Right atrium auricular region (tissue), 2 donors: ENCODE data around the gene CERS6. TPM values are rescaled to one million over a fixed set of nuclear protein-coding genes. Genes with fewer than 3 reads are reported as not detected.
A peak's percentile ranks its signal among the peaks of the same experiment; 100 is the strongest.

Experiments
- DNase-seq: peaks from one replicate; pipeline ENCODE4 v3.0.0-alpha.2; 2019; ENCODE audit warnings: low spot score
- H3K27ac ChIP-seq, 2 donors: fragments of 200-600 bp; sonication (generic); 1 replicate in 1 of 2; 2 replicates in 1 of 2; pipeline ENCODE4 v1.5.1; 2016 to 2019
- H3K27me3 ChIP-seq, 2 donors: fragments of 200-600 bp; sonication (generic); one replicate each; pipeline versions ENCODE4 v1.5.1 to v1.6.0; 2017 to 2019
- H3K36me3 ChIP-seq: fragments of 200-600 bp; sonication (generic); one replicate; pipeline ENCODE4 v1.5.1; 2016
- H3K4me1 ChIP-seq, 2 donors: fragments of 200-600 bp; sonication (generic); one replicate each; pipeline versions ENCODE4 v1.5.1 to v1.6.0; 2017 to 2019
- H3K4me3 ChIP-seq, 2 donors: fragments of 200-600 bp; sonication (generic); 1 replicate in 1 of 2; 2 replicates in 1 of 2; pipeline ENCODE4 v1.5.1; 2017 to 2019; ENCODE audit warnings: mild to moderate bottlenecking in 1 of 2, moderate library complexity in 1 of 2
- H3K9me3 ChIP-seq, 2 donors: fragments of 200-600 bp; sonication (generic); one replicate each; pipeline ENCODE4 v1.5.1; 2019
- total RNA-seq, 2 donors: library from RNA; depleted of rRNA; stranded (reverse); fragments of >200 nt; gene quantifications; one replicate each; pipeline ENCODE4 v1.1.0, GENCODE V29; 2016
- TF ChIP-seq, protein P1 (sequence below), 2 donors: fragments of 200-600 bp; sonication (generic); IDR thresholded peaks; one replicate each; pipeline ENCODE4 v1.5.1; 2019; ENCODE audit warnings: antibody characterized with exemption in 2 of 2

The CERS6 gene
- total RNA-seq, 2 donors from 2014 or later: 59.4 to 74.5 TPM

DNA sequence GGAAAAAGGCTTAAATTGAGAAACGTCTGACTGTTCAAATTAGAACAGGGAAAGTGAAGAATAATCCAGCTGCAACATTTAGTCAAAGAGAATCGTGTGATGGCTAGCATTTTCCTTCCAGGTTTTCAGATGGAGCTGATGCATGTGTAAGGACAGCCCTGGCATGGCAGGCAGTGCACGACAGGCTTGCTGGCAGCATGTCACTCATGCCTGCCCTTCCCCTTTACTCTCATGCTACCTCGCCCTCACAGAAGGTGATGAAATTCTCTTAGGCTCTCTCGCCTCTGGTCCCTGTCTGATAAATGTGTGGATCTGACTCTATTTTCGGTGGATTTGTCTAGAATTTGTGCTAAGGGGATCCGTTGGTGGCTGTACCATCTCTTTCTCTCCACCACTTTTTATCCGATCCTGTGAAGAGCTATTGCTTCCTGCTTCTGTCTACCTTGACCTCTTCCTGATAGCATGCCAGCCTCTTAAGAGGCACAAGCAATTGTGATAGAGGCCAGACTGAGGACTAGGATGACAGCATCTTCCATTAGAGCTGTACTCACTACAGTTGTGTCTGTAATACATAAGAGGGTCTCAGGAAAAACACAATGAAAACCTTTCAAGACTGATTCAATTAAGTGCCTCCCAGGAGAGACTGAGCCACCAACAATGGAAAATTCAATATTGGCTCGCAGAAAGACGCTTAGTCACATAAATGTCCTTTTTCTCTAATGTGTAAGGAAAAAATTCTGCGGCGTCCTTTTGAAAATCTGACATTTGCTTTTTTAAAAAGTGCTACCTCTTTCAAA is 280.8 kb downstream of the CERS6 start:
- Histone ChIP-seq H3K27me3 (no peaks in the 10 kb centered on the region), H3K4me3 (no peak overlapping the region), H3K4me1 (peaks cover 0 to 51% of the 10 kb centered on the region in 2 donors), H3K27ac (peak overlapping the region; percentile 49 to 58), H3K36me3 (no peaks in the 10 kb centered on the region), H3K9me3 (no peaks in the 10 kb centered on the region)
- TF ChIP-seq, protein P1, sequence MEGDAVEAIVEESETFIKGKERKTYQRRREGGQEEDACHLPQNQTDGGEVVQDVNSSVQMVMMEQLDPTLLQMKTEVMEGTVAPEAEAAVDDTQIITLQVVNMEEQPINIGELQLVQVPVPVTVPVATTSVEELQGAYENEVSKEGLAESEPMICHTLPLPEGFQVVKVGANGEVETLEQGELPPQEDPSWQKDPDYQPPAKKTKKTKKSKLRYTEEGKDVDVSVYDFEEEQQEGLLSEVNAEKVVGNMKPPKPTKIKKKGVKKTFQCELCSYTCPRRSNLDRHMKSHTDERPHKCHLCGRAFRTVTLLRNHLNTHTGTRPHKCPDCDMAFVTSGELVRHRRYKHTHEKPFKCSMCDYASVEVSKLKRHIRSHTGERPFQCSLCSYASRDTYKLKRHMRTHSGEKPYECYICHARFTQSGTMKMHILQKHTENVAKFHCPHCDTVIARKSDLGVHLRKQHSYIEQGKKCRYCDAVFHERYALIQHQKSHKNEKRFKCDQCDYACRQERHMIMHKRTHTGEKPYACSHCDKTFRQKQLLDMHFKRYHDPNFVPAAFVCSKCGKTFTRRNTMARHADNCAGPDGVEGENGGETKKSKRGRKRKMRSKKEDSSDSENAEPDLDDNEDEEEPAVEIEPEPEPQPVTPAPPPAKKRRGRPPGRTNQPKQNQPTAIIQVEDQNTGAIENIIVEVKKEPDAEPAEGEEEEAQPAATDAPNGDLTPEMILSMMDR (IDR thresholded peaks at IDR 0.05): no peak
- DNase-seq: no peak

DNA sequence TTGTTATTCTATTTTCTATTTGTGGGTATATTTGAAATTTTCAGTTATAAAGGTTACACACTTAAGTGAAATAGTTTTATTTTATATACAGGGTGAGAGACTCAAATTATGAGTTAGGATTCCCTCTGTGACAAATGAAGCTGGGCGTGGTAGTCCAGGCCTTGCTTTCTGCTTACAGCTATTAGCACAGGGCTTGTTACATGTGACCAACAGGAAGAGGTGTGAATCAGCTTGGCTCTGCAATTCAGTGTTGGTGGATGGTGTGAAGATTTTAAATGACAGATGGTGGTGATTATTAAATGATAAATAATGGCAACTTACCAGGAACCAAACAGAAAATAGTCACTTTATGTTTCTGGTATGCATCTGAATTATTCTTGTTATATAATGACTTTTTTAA is 282.0 kb downstream of the CERS6 start:
- H3K27me3 ChIP-seq: no peaks in the 10 kb centered on the region
- peak overlapping the region in 1 of 2 donors; percentile 58 for H3K27ac ChIP-seq
- no peaks in the 10 kb centered on the region for H3K9me3 ChIP-seq
- no peaks in the 10 kb centered on the region for H3K36me3 ChIP-seq
- H3K4me1 ChIP-seq: peaks cover 0 to 42% of the 10 kb centered on the region in 2 donors
- DNase-seq: no peak
- TF ChIP-seq, protein P1 (IDR thresholded peaks at IDR 0.05): no peak
- no peak overlapping the region for H3K4me3 ChIP-seq

DNA sequence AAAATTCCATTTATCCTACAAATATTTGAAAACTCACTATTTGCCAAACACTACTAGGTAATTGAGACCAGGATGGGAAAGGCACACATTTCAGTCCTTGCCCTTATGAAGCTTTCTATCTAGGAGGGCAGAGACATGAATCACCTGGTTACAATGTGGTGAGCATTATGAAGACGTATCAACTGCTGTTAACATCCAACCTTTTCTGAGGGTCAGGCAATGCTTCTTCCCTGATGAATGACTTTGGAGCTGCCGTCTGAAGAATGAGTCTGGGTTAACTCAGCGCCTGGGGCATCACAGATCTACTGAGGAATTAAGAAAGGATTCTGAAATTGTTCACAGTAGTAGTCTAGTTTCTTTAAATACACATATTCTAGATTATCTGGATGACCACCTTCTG is 284.3 kb downstream of the CERS6 start:
- no peak for DNase-seq
- Histone ChIP-seq H3K9me3 (no peaks in the 10 kb centered on the region), H3K4me3 (no peak overlapping the region), H3K4me1 (peaks cover 0 to 26% of the 10 kb centered on the region in 2 donors), H3K27me3 (no peaks in the 10 kb centered on the region), H3K36me3 (no peaks in the 10 kb centered on the region), H3K27ac (no peak overlapping the region)
- TF ChIP-seq, protein P1 (IDR thresholded peaks at IDR 0.05): no peak

- Histone ChIP-seq H3K9me3 (no peaks in the 10 kb centered on the region), H3K4me3 (no peak overlapping the region), H3K27me3 (no peaks in the 10 kb centered on the region), H3K36me3 (no peaks in the 10 kb centered on the region), H3K4me1 (peaks cover 0 to 26% of the 10 kb centered on the region in 2 donors), H3K27ac (no peak overlapping the region)
- TF ChIP-seq, protein P1 (IDR thresholded peaks at IDR 0.05): no peak
- DNase-seq: no peak
Measured at GRCh38 chr2:168740788-168741187, 284.7 kb downstream of the CERS6 start.

GRCh38 chr2:168742258-168742932 is 286.3 kb downstream of the CERS6 start:
- Histone ChIP-seq H3K4me1 (peaks cover 0 to 13% of the 10 kb centered on the region in 2 donors), H3K9me3 (no peaks in the 10 kb centered on the region), H3K4me3 (no peak overlapping the region), H3K27ac (peak overlapping the region in 1 of 2 donors; percentile 61), H3K36me3 (no peaks in the 10 kb centered on the region), H3K27me3 (no peaks in the 10 kb centered on the region)
- DNase-seq: no peak
- TF ChIP-seq, protein P1 (IDR thresholded peaks at IDR 0.05): no peak
